Urinary bladder (tissue), 4 donors: ENCODE results near the gene ECHS1. TPM values are rescaled to one million over a fixed set of nuclear protein-coding genes. Genes with fewer than 3 reads are reported as not detected.

Source experiments
- DNase-seq: peaks from one replicate; pipeline ENCODE4 v3.0.0-alpha.2; 2015; ENCODE audit errors: extremely low spot score
- H3K27ac ChIP-seq: one replicate; pipeline ENCODE4 v1.5.1; 2013; ENCODE audit warnings: low read depth, mild to moderate bottlenecking, moderate library complexity
- H3K36me3 ChIP-seq: one replicate; pipeline ENCODE4 v1.6.1; 2013; ENCODE audit warnings: mild to moderate bottlenecking, moderate library complexity; ENCODE audit not compliant: insufficient read depth
- H3K4me1 ChIP-seq: one replicate; pipeline ENCODE4 v1.6.1; 2013; ENCODE audit warnings: mild to moderate bottlenecking, moderate library complexity; ENCODE audit not compliant: insufficient read depth
- H3K4me3 ChIP-seq: one replicate; pipeline ENCODE4 v1.5.1; 2013; ENCODE audit warnings: low read depth, low read length
- WGBS: extraction: QIAGEN DNeasy Blood & Tissue Kit; methylation state at CpG from one replicate; pipeline ENCODE4 v1.1.7; 2013; 5-methylcytosine and 5-hydroxymethylcytosine counted together
- polyA plus RNA-seq: library from polyadenylated mRNA; stranded (reverse); fragments of 200-250 nt; gene quantifications from one replicate; pipeline ENCODE4 v1.2.3, GENCODE V29; 2013
- small RNA-seq: library from RNA; depleted of rRNA; stranded (forward); fragments of <200 nt; gene quantifications from one replicate; pipeline ENCODE3, GENCODE V24; 2014
- total RNA-seq: library from RNA; depleted of rRNA; stranded (reverse); fragments of >200 nt; gene quantifications from one replicate; pipeline ENCODE4 v1.2.3, GENCODE V29; 2014
- donor health status: healthy with polysubstance abuse.
- donor health status: healthy.

Gene ECHS1
- total and polyA plus RNA-seq, 2 donors = 43.0 to 93.9 TPM

GRCh38 chr10:133316732-133317131, 56.4 kb downstream of the ECHS1 start:
- H3K36me3 ChIP-seq = no peaks in the 10 kb centered on the region

GRCh38 chr10:133316266-133316665, 56.9 kb downstream of the ECHS1 start:
- no peak overlapping the region for H3K27ac ChIP-seq
- no peaks in the 10 kb centered on the region for H3K36me3 ChIP-seq
- no peaks in the 10 kb centered on the region for H3K4me1 ChIP-seq
- H3K4me3 ChIP-seq = no peak overlapping the region
- DNase-seq = no peak
- WGBS = 91% methylated on average over 9 of the region's 9 CpGs

More at GRCh38 chr10:133316732-133317131, 56.4 kb downstream of the ECHS1 start:
- no peak for DNase-seq
- WGBS = 88% methylated on average over 7 of the region's 7 CpGs
- H3K4me1 ChIP-seq = no peaks in the 10 kb centered on the region
- H3K27ac ChIP-seq = no peak overlapping the region
- no peak overlapping the region for H3K4me3 ChIP-seq

- DNase-seq = no peak
- WGBS = 84% methylated on average over 5 of the region's 5 CpGs
- Histone ChIP-seq H3K4me1 (no peaks in the 10 kb centered on the region), H3K27ac (no peak overlapping the region), H3K4me3 (no peak overlapping the region), H3K36me3 (no peaks in the 10 kb centered on the region)
Measured at GRCh38 chr10:133315847-133316246, 57.3 kb downstream of the ECHS1 start.

- no peak for DNase-seq
- H3K4me3 ChIP-seq = no peak overlapping the region
- 84% methylated on average over 12 of the region's 12 CpGs for WGBS
- H3K4me1 ChIP-seq = no peaks in the 10 kb centered on the region
- no peak overlapping the region for H3K27ac ChIP-seq
- no peaks in the 10 kb centered on the region for H3K36me3 ChIP-seq
Measured at GRCh38 chr10:133314911-133315310, 58.2 kb downstream of the ECHS1 start.

- DNase-seq = no peak
- no peak overlapping the region for H3K4me3 ChIP-seq
- WGBS = 80% methylated on average over 4 of the region's 4 CpGs
- H3K4me1 ChIP-seq = no peaks in the 10 kb centered on the region
- H3K36me3 ChIP-seq = no peaks in the 10 kb centered on the region
- H3K27ac ChIP-seq = no peak overlapping the region
Measured at GRCh38 chr10:133313192-133313591, 60.0 kb downstream of the ECHS1 start.

GRCh38 chr10:133312769-133313145, 60.4 kb downstream of the ECHS1 start:
- no peak overlapping the region for H3K27ac ChIP-seq
- no peak overlapping the region for H3K4me3 ChIP-seq
- H3K4me1 ChIP-seq = no peaks in the 10 kb centered on the region
- DNase-seq = no peak
- no peaks in the 10 kb centered on the region for H3K36me3 ChIP-seq
- WGBS = 93% methylated on average over 9 of the region's 9 CpGs

Small RNAs within 50 kb of the gene (small RNA-seq; reads per million reads assigned to genes)
- not detected for gene AL360181.4
- not detected for gene BANF1P2
- not detected for gene MIR3944

Other genes starting within 250 kb of the ECHS1 start
- gene KNDC1, start 213.1 kb downstream of the ECHS1 start, total RNA-seq = 1.2 TPM
- 0.47 TPM for gene KNDC1, start 213.1 kb downstream of the ECHS1 start, polyA plus RNA-seq
- not detected for gene UTF1, start 143.1 kb downstream of the ECHS1 start, total RNA-seq
- not detected for gene UTF1, start 143.1 kb downstream of the ECHS1 start, polyA plus RNA-seq
- gene VENTX, start 135.5 kb downstream of the ECHS1 start, total RNA-seq = not detected
- 1.3 TPM for gene VENTX, start 135.5 kb downstream of the ECHS1 start, polyA plus RNA-seq
- gene ADAM8, start 96.5 kb downstream of the ECHS1 start, total RNA-seq = 3.0 TPM
- 5.7 TPM for gene ADAM8, start 96.5 kb downstream of the ECHS1 start, polyA plus RNA-seq
- 27.8 TPM for gene TUBGCP2, start 64.5 kb downstream of the ECHS1 start, total RNA-seq
- gene TUBGCP2, start 64.5 kb downstream of the ECHS1 start, polyA plus RNA-seq = 35.6 TPM
- 24.1 TPM for gene ZNF511, start 64.4 kb downstream of the ECHS1 start, total RNA-seq
- 41.5 TPM for gene ZNF511, start 64.4 kb downstream of the ECHS1 start, polyA plus RNA-seq
- gene CALY, start 36.5 kb downstream of the ECHS1 start, total RNA-seq = 0.79 TPM
- gene CALY, start 36.5 kb downstream of the ECHS1 start, polyA plus RNA-seq = 1.1 TPM
- gene PRAP1, start 26.0 kb downstream of the ECHS1 start, total RNA-seq = not detected
- 0.19 TPM for gene PRAP1, start 26.0 kb downstream of the ECHS1 start, polyA plus RNA-seq
- gene FUOM, start 15.3 kb downstream of the ECHS1 start, total RNA-seq = 5.2 TPM
- 16.9 TPM for gene FUOM, start 15.3 kb downstream of the ECHS1 start, polyA plus RNA-seq
- 4.3 TPM for gene PAOX, start 5.9 kb upstream of the ECHS1 start, total RNA-seq
- 8.9 TPM for gene PAOX, start 5.9 kb upstream of the ECHS1 start, polyA plus RNA-seq
- 32.0 TPM for gene MTG1, start 20.8 kb upstream of the ECHS1 start, total RNA-seq
- 34.5 TPM for gene MTG1, start 20.8 kb upstream of the ECHS1 start, polyA plus RNA-seq
- gene SPRN, start 51.3 kb upstream of the ECHS1 start, total RNA-seq = 0.74 TPM
- 0.19 TPM for gene SPRN, start 51.3 kb upstream of the ECHS1 start, polyA plus RNA-seq
- 3.3 TPM for gene SCART1, start 80.6 kb upstream of the ECHS1 start, total RNA-seq
- gene SCART1, start 80.6 kb upstream of the ECHS1 start, polyA plus RNA-seq = 0.86 TPM
- gene CYP2E1, start 154.0 kb upstream of the ECHS1 start, total RNA-seq = 1.1 TPM
- gene CYP2E1, start 154.0 kb upstream of the ECHS1 start, polyA plus RNA-seq = 3.6 TPM
- not detected for gene SYCE1, start 192.2 kb upstream of the ECHS1 start, total RNA-seq
- gene SYCE1, start 192.2 kb upstream of the ECHS1 start, polyA plus RNA-seq = not detected